CD8-positive, alpha-beta memory T cell (primary cell): ENCODE measurements around the gene SPATA22. TPM values are rescaled to one million over a fixed set of nuclear protein-coding genes. Genes with fewer than 3 reads are reported as not detected.
A peak's percentile ranks its signal among the peaks of the same experiment; 100 is the strongest.
"Not testable (repeated sequence)": the region's sequence is repeated elsewhere in the genome, so short reads cannot be mapped to it uniquely, and the experiment has no call there.

Experiments used
- CTCF ChIA-PET: fragments of 350-600 bp; sonication (Branson Sonifier 250); formaldehyde crosslinking; loops from one replicate; lab custom pipeline; 2021; ENCODE audit warnings: antibody characterized with exemption; lab: Charles Lee
- POLR2A ChIA-PET: fragments of 350-600 bp; sonication (Branson Sonifier 250); formaldehyde crosslinking; loops from one replicate; lab custom pipeline; 2021; ENCODE audit warnings: antibody characterized with exemption; lab: Charles Lee
- DNase-seq, 5 donors: peaks; one replicate each; pipeline versions ENCODE4 v3.0.0 to v3.0.0-alpha.2; 2020 to 2022; ENCODE audit warnings: mixed read lengths in 1 of 5
- H3K27ac ChIP-seq: one replicate; pipeline ENCODE4 v1.7.0; 2013; ENCODE audit warnings: low read depth, mild to moderate bottlenecking, low read length, moderate library complexity
- H3K27me3 ChIP-seq: 2 replicates; pipeline ENCODE4 v1.7.0; 2013; ENCODE audit warnings: low read length, mild to moderate bottlenecking; ENCODE audit not compliant: insufficient read depth, poor library complexity, severe bottlenecking
- H3K36me3 ChIP-seq: 2 replicates; pipeline ENCODE4 v1.7.0; 2013; ENCODE audit warnings: mild to moderate bottlenecking, low read length, moderate library complexity; ENCODE audit not compliant: insufficient read depth
- H3K4me1 ChIP-seq: 2 replicates; pipeline ENCODE4 v1.7.0; 2013; ENCODE audit warnings: mild to moderate bottlenecking, low read length, moderate library complexity; ENCODE audit not compliant: insufficient read depth
- H3K4me3 ChIP-seq: 2 replicates; pipeline ENCODE4 v1.7.0; 2013; ENCODE audit warnings: mild to moderate bottlenecking, low read length
- H3K9me3 ChIP-seq: 2 replicates; pipeline ENCODE4 v1.7.0; 2013; ENCODE audit warnings: mild to moderate bottlenecking, low read length
- H3K27ac Mint-ChIP-seq, 8 donors: one replicate each; pipeline ENCODE4 v1.8.0; 2020 to 2021; ENCODE audit warnings: mixed read lengths in 8 of 8, mild to moderate bottlenecking in 6 of 8, inconsistent platforms in 3 of 8, moderate library complexity in 3 of 8
- H3K27me3 Mint-ChIP-seq, 2 donors: one replicate each; pipeline ENCODE4 v1.8.0; 2020 to 2021; ENCODE audit warnings: mixed read lengths in 2 of 2, mild to moderate bottlenecking in 1 of 2, moderate library complexity in 1 of 2
- H3K36me3 Mint-ChIP-seq, 3 donors: one replicate each; pipeline ENCODE4 v1.8.0; 2020 to 2021; ENCODE audit warnings: mixed read lengths in 3 of 3, inconsistent platforms in 1 of 3, mild to moderate bottlenecking in 1 of 3
- H3K4me1 Mint-ChIP-seq, 3 donors: one replicate each; pipeline ENCODE4 v1.8.0; 2020 to 2021; ENCODE audit warnings: mixed read lengths in 3 of 3, inconsistent platforms in 1 of 3, mild to moderate bottlenecking in 1 of 3
- H3K4me3 Mint-ChIP-seq, 7 donors: one replicate each; pipeline ENCODE4 v1.8.0; 2020 to 2021; ENCODE audit warnings: mixed read lengths in 7 of 7, mild to moderate bottlenecking in 6 of 7, moderate library complexity in 4 of 7, inconsistent platforms in 2 of 7
- H3K9me3 Mint-ChIP-seq, 5 donors: one replicate each; pipeline ENCODE4 v1.8.0; 2020 to 2022; ENCODE audit warnings: mixed read lengths in 5 of 5, mild to moderate bottlenecking in 3 of 5, moderate library complexity in 2 of 5, inconsistent platforms in 1 of 5
- polyA plus RNA-seq: library from polyadenylated mRNA; unstranded; fragments of 300-500 nt; fragmentation: Illumina TruSeq; gene quantifications from one replicate; pipeline ENCODE4 v1.2.3, GENCODE V29; 2021
- total RNA-seq, 2 experiments: library from RNA; stranded (reverse); gene quantifications; one replicate each; pipeline ENCODE4 v1.2.3, GENCODE V29; 2021

Gene SPATA22
- total and polyA plus RNA-seq, 3 experiments from 2014 or later, result not detected

- H3K27ac Mint-ChIP-seq, H3K4me3 Mint-ChIP-seq, H3K4me3 ChIP-seq, H3K4me1 ChIP-seq, CTCF ChIA-PET, H3K9me3 ChIP-seq, H3K9me3 Mint-ChIP-seq, H3K27me3 ChIP-seq, POLR2A ChIA-PET, H3K27ac ChIP-seq, H3K36me3 ChIP-seq, DNase-seq, H3K4me1 Mint-ChIP-seq, H3K36me3 Mint-ChIP-seq: not testable (repeated sequence)
- peaks cover 1 to 23% of the 10 kb centered on the region in 2 donors for H3K27me3 Mint-ChIP-seq
These were observed 5.3 kb downstream of the SPATA22 start for GRCh38 chr17:3466355-3466754.

DNA sequence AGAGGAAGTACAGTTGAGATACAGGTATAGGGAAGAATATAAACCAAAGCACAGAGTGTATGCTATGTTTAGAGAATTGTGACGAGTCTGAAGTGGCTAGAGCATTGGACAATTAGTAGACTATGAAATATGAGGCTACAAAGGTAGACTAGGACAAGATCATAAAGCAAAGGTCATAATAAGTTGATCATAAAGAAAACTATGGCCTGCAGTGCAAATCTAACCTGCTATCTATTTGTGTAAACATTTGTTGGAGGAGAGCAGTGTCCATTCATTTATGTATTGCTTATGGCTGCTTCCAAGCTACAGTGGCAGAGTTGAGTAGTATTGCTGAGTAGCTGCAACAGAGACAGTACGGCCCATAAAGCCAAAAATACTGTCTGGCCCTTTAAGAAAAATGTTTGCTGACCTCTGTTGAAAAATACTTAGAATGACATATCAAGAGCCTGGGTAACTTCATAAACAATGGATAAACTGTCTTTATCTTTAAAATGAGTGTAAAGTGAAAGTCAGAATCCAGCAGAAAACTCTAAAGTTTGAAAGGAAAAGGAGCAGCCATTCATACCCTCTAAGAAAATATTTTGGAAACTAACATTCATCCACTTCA, 23.5 kb downstream of the SPATA22 start:
- H3K4me3 Mint-ChIP-seq, result no peak overlapping the region
- ChIA-PET CTCF (no interaction called here), POLR2A (no interaction called here)
- DNase-seq, result no peak
- peak overlapping the region in 1 of 8 donors; percentile 34 for H3K27ac Mint-ChIP-seq
- no peaks in the 10 kb centered on the region for H3K9me3 Mint-ChIP-seq
- Histone ChIP-seq H3K36me3 (no peaks in the 10 kb centered on the region), H3K9me3 (no peaks in the 10 kb centered on the region), H3K4me3 (no peak overlapping the region), H3K4me1 (no peaks in the 10 kb centered on the region), H3K27ac (no peak overlapping the region), H3K27me3 (peaks cover 4% of the 10 kb centered on the region)
- no peaks in the 10 kb centered on the region for H3K36me3 Mint-ChIP-seq
- H3K27me3 Mint-ChIP-seq, result peaks cover 13 to 53% of the 10 kb centered on the region in 2 donors
- H3K4me1 Mint-ChIP-seq, result no peaks in the 10 kb centered on the region

DNA sequence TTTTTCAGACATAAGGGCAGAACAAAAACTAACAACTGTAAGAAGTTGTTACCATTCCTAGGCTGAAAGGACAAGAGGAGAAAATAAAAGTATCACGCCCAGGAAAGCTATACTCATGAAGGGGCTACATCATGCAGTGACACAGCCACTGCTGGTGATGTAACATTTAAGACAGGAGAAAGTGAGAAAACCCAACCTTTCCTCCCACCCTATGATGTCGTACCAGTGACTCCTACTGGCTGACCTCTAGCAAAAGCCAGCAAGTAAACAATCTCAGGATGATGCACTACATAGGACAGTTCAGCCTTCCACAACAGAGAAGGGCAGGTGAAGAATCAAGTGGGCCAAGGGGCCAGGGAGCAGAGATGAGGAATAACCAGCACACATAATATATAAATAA, 24.0 kb downstream of the SPATA22 start:
- Mint-ChIP-seq H3K4me3 (no peak overlapping the region), H3K27ac (peak overlapping the region in 1 of 8 donors; percentile 34), H3K4me1 (no peaks in the 10 kb centered on the region), H3K9me3 (no peaks in the 10 kb centered on the region), H3K36me3 (no peaks in the 10 kb centered on the region), H3K27me3 (peaks cover 11 to 52% of the 10 kb centered on the region in 2 donors)
- no peak for DNase-seq
- POLR2A ChIA-PET, result interaction anchor here (0.6 kb wide), 1 partner anchor 18 kb away, joined by 3 read pairs; no protein-coding TSS in a partner anchor
- Histone ChIP-seq H3K4me1 (no peaks in the 10 kb centered on the region), H3K27ac (no peak overlapping the region), H3K27me3 (peaks cover 4% of the 10 kb centered on the region), H3K36me3 (no peaks in the 10 kb centered on the region), H3K9me3 (no peaks in the 10 kb centered on the region), H3K4me3 (no peak overlapping the region)
- CTCF ChIA-PET, result no interaction called here

DNA sequence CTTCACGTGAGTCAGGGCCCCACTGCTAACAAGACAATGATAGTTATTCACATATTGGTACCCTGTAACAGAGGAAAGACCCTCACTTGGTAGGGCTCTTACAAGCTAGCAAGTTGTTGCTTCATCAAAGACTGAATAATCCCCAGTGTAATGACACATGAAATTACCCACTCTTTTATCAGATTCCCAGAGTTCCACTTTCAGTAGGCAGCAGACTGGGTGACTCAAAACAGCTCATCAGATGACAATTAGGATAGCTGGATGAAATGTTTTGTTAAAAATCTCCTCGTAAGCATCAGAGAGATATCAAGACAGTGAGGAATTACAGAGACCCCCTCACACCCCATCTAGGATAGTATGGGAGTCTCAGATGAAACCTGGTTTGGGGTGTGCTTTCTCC, 31.2 kb downstream of the SPATA22 start:
- Histone ChIP-seq H3K27ac (no peak overlapping the region), H3K9me3 (no peaks in the 10 kb centered on the region), H3K4me1 (no peaks in the 10 kb centered on the region), H3K4me3 (no peak overlapping the region), H3K27me3 (no peaks in the 10 kb centered on the region), H3K36me3 (no peaks in the 10 kb centered on the region)
- no peaks in the 10 kb centered on the region for H3K4me1 Mint-ChIP-seq
- H3K27ac Mint-ChIP-seq, result no peak overlapping the region
- POLR2A ChIA-PET, result no interaction called here
- CTCF ChIA-PET, result no interaction called here
- no peak overlapping the region for H3K4me3 Mint-ChIP-seq
- no peak for DNase-seq
- no peaks in the 10 kb centered on the region for H3K9me3 Mint-ChIP-seq
- peaks cover 9 to 42% of the 10 kb centered on the region in 2 donors for H3K27me3 Mint-ChIP-seq
- H3K36me3 Mint-ChIP-seq, result peaks cover 0 to 2% (median 0%) of the 10 kb centered on the region in 3 donors

- POLR2A ChIA-PET, result no interaction called here
- no peak overlapping the region for H3K4me3 Mint-ChIP-seq
- Histone ChIP-seq H3K4me1 (no peaks in the 10 kb centered on the region), H3K4me3 (no peak overlapping the region), H3K27ac (no peak overlapping the region), H3K27me3 (no peaks in the 10 kb centered on the region), H3K9me3 (no peaks in the 10 kb centered on the region), H3K36me3 (no peaks in the 10 kb centered on the region)
- H3K36me3 Mint-ChIP-seq, result peaks cover 0 to 2% (median 0%) of the 10 kb centered on the region in 3 donors
- H3K4me1 Mint-ChIP-seq, result no peaks in the 10 kb centered on the region
- CTCF ChIA-PET, result no interaction called here
- peaks cover 15 to 43% of the 10 kb centered on the region in 2 donors for H3K27me3 Mint-ChIP-seq
- DNase-seq, result no peak
- H3K9me3 Mint-ChIP-seq, result peaks cover 0 to under 1% (median 0%) of the 10 kb centered on the region in 5 donors
- no peak overlapping the region for H3K27ac Mint-ChIP-seq
These were observed 33.3 kb downstream of the SPATA22 start for GRCh38 chr17:3438368-3438767.

GRCh38 chr17:3433741-3434140, 37.9 kb downstream of the SPATA22 start, which contains the start of gene OR1E2:
TSS of gene OR1E2 (minus strand) at chr17:3433841. CDS start at chr17:3433841, 0 bp downstream.
- POLR2A ChIA-PET, result no interaction called here

DNA sequence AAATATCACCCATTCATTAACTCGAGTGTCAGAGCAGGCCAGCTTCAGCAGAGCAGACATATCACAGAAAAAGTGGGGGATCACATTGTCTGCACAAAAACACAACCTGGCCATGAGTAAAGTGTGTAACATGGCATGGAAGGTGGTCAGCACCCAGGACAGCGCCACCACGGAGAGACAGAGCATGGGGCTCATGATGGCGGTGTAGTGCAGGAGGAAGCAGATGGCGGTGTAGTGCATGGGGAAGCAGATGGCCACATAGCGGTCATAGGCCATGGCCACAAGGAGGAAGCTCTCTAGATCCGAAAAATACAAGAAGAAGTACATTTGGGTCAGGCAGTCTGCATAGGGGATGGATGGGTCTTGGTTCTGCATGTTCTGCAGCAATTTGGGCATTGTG, 38.4 kb downstream of the SPATA22 start:
- DNase-seq, H3K9me3 ChIP-seq, H3K27ac ChIP-seq, H3K4me3 ChIP-seq, H3K36me3 Mint-ChIP-seq, H3K4me1 Mint-ChIP-seq, POLR2A ChIA-PET, H3K27me3 ChIP-seq, H3K36me3 ChIP-seq, H3K27ac Mint-ChIP-seq, CTCF ChIA-PET, H3K4me3 Mint-ChIP-seq, H3K4me1 ChIP-seq: not testable (repeated sequence)
- peaks cover 2 to 19% (median 4%) of the 10 kb centered on the region in 5 donors for H3K9me3 Mint-ChIP-seq
- H3K27me3 Mint-ChIP-seq, result peaks cover 24 to 39% of the 10 kb centered on the region in 2 donors

More at GRCh38 chr17:3433741-3434140, 37.9 kb downstream of the SPATA22 start, which contains the start of gene OR1E2:
- DNase-seq, result no peak
- H3K27ac Mint-ChIP-seq, result no peak within 1 kb of the TSS
- H3K4me3 Mint-ChIP-seq, result no peak within 1 kb of the TSS
- H3K4me1 ChIP-seq, result no peaks in the 10 kb centered on the region
- no peaks in the 10 kb centered on the region for H3K9me3 ChIP-seq
- peaks cover 2 to 18% (median 4%) of the 10 kb centered on the region in 5 donors for H3K9me3 Mint-ChIP-seq
- H3K36me3 ChIP-seq, result no peaks in the 10 kb centered on the region
- H3K27me3 Mint-ChIP-seq, result peaks cover 22 to 34% of the 10 kb centered on the region in 2 donors
- H3K27me3 ChIP-seq, result no peaks in the 10 kb centered on the region
- peaks cover 0 to 2% (median 0%) of the 10 kb centered on the region in 3 donors for H3K36me3 Mint-ChIP-seq
- no peak within 1 kb of the TSS for H3K27ac ChIP-seq
- no peak within 1 kb of the TSS for H3K4me3 ChIP-seq
- no peaks in the 10 kb centered on the region for H3K4me1 Mint-ChIP-seq
- CTCF ChIA-PET, result no interaction called here

- H3K9me3 ChIP-seq, result no peaks in the 10 kb centered on the region
- no peak for DNase-seq
- Mint-ChIP-seq H3K4me1 (no peaks in the 10 kb centered on the region), H3K36me3 (no peaks in the 10 kb centered on the region), H3K9me3 (no peaks in the 10 kb centered on the region), H3K27me3 (peaks cover 15 to 28% of the 10 kb centered on the region in 2 donors), H3K27ac (no peak overlapping the region), H3K4me3 (no peak overlapping the region)
- no peak overlapping the region for H3K4me3 ChIP-seq
- no peaks in the 10 kb centered on the region for H3K27me3 ChIP-seq
- H3K27ac ChIP-seq, result no peak overlapping the region
- no peaks in the 10 kb centered on the region for H3K36me3 ChIP-seq
- ChIA-PET POLR2A (no interaction called here), CTCF (no interaction called here)
- no peaks in the 10 kb centered on the region for H3K4me1 ChIP-seq
These were observed 53.4 kb downstream of the SPATA22 start for GRCh38 chr17:3418222-3418621.
